Activated naive CD4-positive, alpha-beta T cell treated with anti-CD3 and anti-CD28 coated beads, Interleukin-2, amount 50 U/mL, for 72 hours (primary cell): ENCODE measurements around the gene AGPAT2. TPM values are rescaled to one million over a fixed set of nuclear protein-coding genes. Genes with fewer than 3 reads are reported as not detected.
"Not testable (repeated sequence)": the region's sequence is repeated elsewhere in the genome, so short reads cannot be mapped to it uniquely, and the experiment has no call there.

ENCODE experiments used
- ATAC-seq, 2 donors: fragments of 150-1000 bp; cut with Tn5 transposase; 2 replicates each; pipeline ENCODE4 v1.10.0; 2021; ENCODE audit warnings: mild to moderate bottlenecking in 2 of 2, moderate library complexity in 2 of 2
- DNase-seq, 2 donors: peaks; one replicate each; pipeline ENCODE4 v3.0.0; 2021 to 2022; ENCODE audit warnings: low spot score in 2 of 2
- H3K27ac Mint-ChIP-seq, 2 donors: one replicate each; pipeline ENCODE4 v1.8.0; 2022; ENCODE audit warnings: mild to moderate bottlenecking in 2 of 2, mixed read lengths in 2 of 2
- H3K36me3 Mint-ChIP-seq, 2 donors: one replicate each; pipeline ENCODE4 v1.8.0; 2022; ENCODE audit warnings: mixed read lengths in 2 of 2
- H3K9me3 Mint-ChIP-seq, 2 donors: one replicate each; pipeline ENCODE4 v1.8.0; 2022; ENCODE audit warnings: mixed read lengths in 2 of 2
- total RNA-seq, 2 donors: library from RNA; stranded (reverse); gene quantifications; one replicate each; pipeline ENCODE4 v1.2.3, GENCODE V29; 2022

Gene AGPAT2
- total RNA-seq, 2 donors from 2014 or later = 7.4 to 18.9 TPM

- peak overlapping the region in 1 of 2 donors; percentile 79 for H3K27ac Mint-ChIP-seq
- not testable (repeated sequence) for H3K36me3 Mint-ChIP-seq
Measured at GRCh38 chr9:136711219-136711648, 24.0 kb upstream of the AGPAT2 start.

GRCh38 chr9:136710543-136710942, 23.3 kb upstream of the AGPAT2 start:
- Mint-ChIP-seq H3K9me3 (no peaks in the 10 kb centered on the region), H3K27ac (no peak overlapping the region), H3K36me3 (no peaks in the 10 kb centered on the region)
- no peak for ATAC-seq
- DNase-seq = no peak

More at GRCh38 chr9:136711219-136711648, 24.0 kb upstream of the AGPAT2 start:
- H3K9me3 Mint-ChIP-seq, ATAC-seq, DNase-seq: not testable (repeated sequence)

GRCh38 chr9:136709454-136710109, 22.3 kb upstream of the AGPAT2 start:
- Mint-ChIP-seq H3K27ac (no peak overlapping the region), H3K9me3 (no peaks in the 10 kb centered on the region), H3K36me3 (no peaks in the 10 kb centered on the region)
- DNase-seq = no peak
- no peak for ATAC-seq

DNA sequence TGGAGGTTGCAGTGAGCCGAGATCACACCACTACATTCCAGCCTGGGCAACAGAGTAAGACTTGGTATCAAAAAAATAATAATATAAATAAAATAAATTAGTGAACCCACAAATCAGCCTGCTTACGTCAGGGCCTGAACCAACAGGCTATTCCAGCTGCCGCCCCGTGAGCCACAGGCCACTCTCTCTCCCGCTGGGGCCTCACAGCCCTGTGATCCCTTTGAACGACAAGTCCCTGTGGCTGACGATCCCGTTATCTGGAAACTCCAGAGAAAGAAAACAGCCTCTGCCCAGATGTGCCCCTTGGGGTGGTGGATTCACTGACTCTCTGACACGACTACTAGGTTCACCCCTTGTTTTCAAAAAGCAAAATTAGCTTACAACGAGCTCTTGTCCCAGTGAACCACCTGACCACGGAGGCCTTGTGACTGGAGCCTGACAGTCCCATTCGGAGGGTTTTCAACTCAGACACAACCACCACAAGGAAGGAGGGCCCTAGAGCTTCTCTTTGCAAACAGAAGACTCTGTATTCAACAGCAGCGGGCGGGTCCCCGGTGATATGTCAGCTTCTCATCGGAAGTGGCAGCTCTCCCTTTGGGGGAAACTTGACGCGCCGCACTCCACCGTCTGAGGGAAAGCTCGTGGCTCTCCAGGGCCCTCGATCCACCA, 20.7 kb upstream of the AGPAT2 start:
- ATAC-seq (no peak), DNase-seq (no peak)
- no peaks in the 10 kb centered on the region for H3K9me3 Mint-ChIP-seq
- no peaks in the 10 kb centered on the region for H3K36me3 Mint-ChIP-seq
- H3K27ac Mint-ChIP-seq = no peak overlapping the region

- ATAC-seq = no peak
- H3K27ac Mint-ChIP-seq = no peak overlapping the region
- no peaks in the 10 kb centered on the region for H3K36me3 Mint-ChIP-seq
- no peaks in the 10 kb centered on the region for H3K9me3 Mint-ChIP-seq
- no peak for DNase-seq
Measured at GRCh38 chr9:136707011-136707410, 19.8 kb upstream of the AGPAT2 start.

- Mint-ChIP-seq H3K9me3 (no peaks in the 10 kb centered on the region), H3K27ac (no peak overlapping the region), H3K36me3 (no peaks in the 10 kb centered on the region)
- no peak for DNase-seq
- no peak for ATAC-seq
Measured at GRCh38 chr9:136705564-136705963, 18.3 kb upstream of the AGPAT2 start.

DNA sequence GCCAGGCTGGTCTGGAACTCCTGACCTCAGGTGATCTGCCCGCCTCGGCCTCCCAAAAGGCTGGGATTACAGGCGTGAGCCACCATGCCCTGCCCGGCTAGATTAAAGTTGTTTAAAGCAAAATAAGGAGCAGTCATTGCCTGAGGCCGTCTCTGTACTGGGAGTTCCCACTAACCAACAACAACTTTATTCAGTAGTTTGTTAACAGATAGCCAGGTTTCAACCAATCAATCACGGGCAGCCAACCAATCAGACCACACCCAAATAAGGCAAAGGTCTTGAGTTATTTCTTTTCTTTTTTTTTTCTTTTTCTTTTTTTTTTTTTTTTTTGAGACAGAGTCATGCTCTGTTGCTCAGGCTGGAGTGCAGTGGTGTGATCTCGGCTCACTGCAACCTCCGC, 17.5 kb upstream of the AGPAT2 start:
- H3K27ac Mint-ChIP-seq, DNase-seq, H3K9me3 Mint-ChIP-seq, ATAC-seq, H3K36me3 Mint-ChIP-seq: not testable (repeated sequence)

DNA sequence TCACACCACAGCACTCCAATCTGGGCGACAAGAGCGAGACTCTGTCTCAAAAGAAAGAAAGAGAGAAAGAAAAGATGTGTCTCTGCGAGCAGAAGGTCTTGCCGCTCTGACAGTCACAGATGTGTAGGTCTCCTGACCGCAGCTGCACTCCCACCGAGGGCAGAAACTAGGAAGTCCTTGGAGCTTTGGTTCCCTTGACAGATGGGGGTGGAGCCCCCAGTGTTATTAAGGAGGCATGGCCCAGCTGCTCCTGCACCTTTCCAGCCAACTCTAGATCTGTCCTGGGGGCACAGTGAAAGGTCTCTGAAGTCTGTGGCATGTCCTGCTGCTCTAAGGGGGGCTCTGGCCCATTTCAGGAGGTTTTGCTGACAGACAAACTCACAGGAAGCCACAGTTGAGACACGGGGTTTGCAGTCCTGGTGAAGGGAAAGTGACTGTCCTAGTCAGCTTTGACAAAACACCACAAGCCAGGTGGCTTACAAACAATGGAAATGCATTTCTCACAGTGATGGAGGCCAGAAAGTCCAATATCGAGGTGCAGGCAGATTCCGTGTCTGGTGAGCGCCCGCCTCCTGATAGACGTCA, 16.1 kb upstream of the AGPAT2 start:
- DNase-seq (no peak), ATAC-seq (no peak)
- H3K9me3 Mint-ChIP-seq = no peaks in the 10 kb centered on the region
- no peak overlapping the region for H3K27ac Mint-ChIP-seq
- no peaks in the 10 kb centered on the region for H3K36me3 Mint-ChIP-seq

GRCh38 chr9:136701668-136702053, 14.4 kb upstream of the AGPAT2 start:
- Mint-ChIP-seq H3K9me3 (no peaks in the 10 kb centered on the region), H3K36me3 (no peaks in the 10 kb centered on the region), H3K27ac (peak overlapping the region in 1 of 2 donors; percentile 87)
- DNase-seq (no peak), ATAC-seq (no peak)

DNA sequence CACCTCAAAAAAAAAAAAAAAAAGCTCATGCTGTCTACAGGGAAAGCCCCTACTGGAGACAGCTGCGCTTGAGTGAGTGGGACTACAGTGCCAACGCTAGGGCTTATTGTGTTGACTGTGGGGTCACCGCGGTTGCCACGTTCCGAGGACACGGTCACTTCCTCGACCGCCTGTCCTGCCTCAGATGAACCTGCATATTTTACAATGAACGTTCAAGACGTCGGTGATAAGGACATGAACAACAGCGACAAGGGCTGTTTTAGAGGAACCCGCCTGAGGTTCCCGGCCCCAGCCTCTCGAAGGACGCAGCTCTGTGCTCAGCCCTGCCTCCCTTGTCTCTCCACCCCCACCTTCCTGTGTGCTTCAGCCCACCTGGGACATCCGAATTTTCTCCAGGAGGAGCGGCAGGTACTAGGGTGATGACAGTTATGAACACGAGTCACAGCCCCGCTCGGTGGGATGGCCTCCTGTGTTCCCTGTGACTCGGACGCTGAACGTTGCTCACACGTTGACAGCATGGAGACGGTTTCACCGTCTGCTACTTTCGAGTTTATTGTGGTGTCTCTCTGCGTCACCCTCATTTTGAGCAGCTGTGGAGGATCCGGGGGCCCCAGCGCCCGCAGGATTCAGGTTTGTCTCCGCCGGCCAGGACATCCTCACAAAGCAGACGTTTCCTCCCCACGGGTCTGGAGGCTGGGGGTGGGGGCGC, 13.9 kb upstream of the AGPAT2 start:
- Mint-ChIP-seq H3K9me3 (no peaks in the 10 kb centered on the region), H3K36me3 (no peaks in the 10 kb centered on the region), H3K27ac (peak overlapping the region; percentile 84 to 87)
- DNase-seq = peak; percentile 71 to 75
- peak; percentile 95 to 96 for ATAC-seq

DNA sequence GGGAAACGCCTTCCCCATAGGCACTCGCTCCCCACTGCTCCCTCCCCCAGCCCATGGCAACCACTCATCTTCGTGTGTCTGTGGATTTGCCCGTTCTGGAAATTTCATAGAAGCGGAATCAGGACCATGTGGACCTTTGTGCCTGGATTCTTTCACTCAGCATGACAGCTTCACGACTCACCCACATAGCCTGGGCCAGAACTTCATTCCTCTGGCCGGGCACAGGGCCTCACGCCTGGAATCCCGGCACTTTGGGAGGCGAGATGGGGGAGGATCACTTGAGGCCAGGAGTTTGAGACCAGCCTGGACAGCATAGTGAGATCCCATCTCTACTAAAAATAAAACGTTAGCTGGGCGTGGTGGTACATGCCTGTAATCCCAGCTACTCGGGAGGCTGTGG, 13.0 kb upstream of the AGPAT2 start:
- H3K9me3 Mint-ChIP-seq = no peaks in the 10 kb centered on the region
- no peak for DNase-seq
- H3K36me3 Mint-ChIP-seq = no peaks in the 10 kb centered on the region
- no peak for ATAC-seq
- no peak overlapping the region for H3K27ac Mint-ChIP-seq

GRCh38 chr9:136698635-136699246, 11.5 kb upstream of the AGPAT2 start:
- H3K27ac Mint-ChIP-seq = no peak overlapping the region
- no peaks in the 10 kb centered on the region for H3K36me3 Mint-ChIP-seq
- no peaks in the 10 kb centered on the region for H3K9me3 Mint-ChIP-seq
- DNase-seq = no peak
- no peak for ATAC-seq

DNA sequence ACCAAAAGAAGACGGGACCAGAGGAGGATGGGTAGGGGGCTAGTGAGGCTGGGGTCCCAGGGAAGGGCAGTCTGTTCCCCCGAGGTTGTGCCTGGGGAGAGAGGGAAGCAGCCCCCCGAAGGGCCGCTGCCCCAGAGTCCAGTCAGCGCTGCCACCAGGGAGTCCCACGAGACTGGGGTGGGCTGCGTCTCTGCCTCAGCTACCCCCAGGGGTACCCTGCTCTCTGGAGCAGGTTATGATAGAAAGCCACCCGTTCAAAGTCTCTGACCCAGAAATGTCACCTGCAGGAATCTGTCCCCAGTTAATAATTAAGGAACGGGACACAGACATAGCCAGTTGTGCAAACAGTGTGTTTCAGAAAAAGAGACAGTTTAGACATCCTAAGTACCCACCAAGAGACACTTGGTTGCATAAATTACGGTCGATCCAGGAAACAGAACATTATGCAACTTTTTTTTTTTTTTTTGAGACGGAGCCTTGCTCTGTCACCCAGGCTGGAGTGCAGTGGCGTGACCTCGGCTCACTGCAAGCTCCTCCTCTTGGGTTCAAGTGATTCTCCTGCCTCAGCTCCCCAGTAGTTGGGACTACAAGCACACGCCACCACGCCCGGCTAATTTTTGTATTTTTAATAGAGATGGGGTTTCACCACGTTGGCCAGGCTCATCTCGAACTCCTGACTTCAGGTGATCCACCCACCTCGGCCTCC, 10.7 kb upstream of the AGPAT2 start:
- DNase-seq (no peak), ATAC-seq (no peak)
- Mint-ChIP-seq H3K9me3 (no peaks in the 10 kb centered on the region), H3K36me3 (no peaks in the 10 kb centered on the region), H3K27ac (no peak overlapping the region)

DNA sequence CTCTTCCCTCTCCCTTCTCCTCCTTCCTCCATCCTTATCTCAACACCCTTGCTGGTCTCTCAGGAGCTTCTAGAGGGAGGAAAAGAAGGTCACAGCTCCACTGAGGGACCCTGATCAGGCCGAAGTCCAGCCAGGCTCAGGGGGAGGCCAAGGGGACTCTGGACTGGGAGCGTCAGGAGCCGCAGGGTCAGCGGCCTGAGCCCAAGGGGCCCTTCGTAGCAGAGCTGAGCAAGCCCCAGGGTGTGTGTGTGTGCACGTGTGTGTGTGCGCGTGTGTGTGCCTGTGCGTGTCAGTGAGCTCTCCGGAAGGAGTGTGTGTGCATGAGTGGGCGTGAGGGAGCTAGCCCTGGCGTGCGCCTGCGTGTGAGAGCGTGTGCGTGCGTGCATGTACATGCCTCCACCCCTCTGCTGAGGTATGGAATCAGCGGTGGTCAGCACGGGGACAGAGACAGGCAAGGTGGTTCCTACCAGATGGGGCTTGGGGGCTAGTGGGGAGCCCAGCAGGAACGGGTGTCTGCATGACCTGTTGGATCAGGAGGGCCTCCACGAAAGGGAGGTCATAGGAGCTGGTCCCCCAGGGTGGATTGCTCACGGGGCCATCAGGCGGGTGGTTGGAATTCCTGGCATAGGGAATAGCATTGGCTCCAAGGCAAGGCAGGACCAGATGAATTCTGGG, 10.0 kb upstream of the AGPAT2 start:
- no peaks in the 10 kb centered on the region for H3K9me3 Mint-ChIP-seq
- DNase-seq = no peak
- H3K27ac Mint-ChIP-seq = no peak overlapping the region
- no peaks in the 10 kb centered on the region for H3K36me3 Mint-ChIP-seq
- ATAC-seq = no peak

DNA sequence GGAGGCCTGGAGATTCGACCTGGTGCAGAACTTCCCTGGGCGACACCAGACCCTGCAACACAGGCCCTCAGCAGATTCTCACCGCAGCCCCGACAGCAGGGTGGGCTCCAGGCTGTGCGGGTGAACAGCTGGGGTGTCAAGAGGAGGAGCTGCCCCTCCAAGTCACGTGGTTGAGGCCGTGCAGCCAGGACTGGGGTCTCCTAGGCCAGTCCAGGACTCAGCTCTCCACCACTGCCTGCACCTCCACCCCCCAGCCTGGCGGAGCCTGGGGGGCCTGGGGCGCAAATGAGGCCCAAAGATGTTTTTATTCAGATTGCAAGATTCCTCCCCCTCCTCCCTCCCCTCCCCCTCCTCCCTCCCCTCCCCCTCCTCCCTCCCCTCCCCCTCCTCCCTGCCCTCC, 9.2 kb upstream of the AGPAT2 start:
- ATAC-seq (no peak), DNase-seq (no peak)
- Mint-ChIP-seq H3K27ac (no peak overlapping the region), H3K9me3 (no peaks in the 10 kb centered on the region), H3K36me3 (no peaks in the 10 kb centered on the region)

GRCh38 chr9:136695955-136696354, 8.7 kb upstream of the AGPAT2 start:
- DNase-seq (no peak), ATAC-seq (no peak)
- H3K9me3 Mint-ChIP-seq = no peaks in the 10 kb centered on the region
- H3K27ac Mint-ChIP-seq = no peak overlapping the region
- H3K36me3 Mint-ChIP-seq = no peaks in the 10 kb centered on the region
